ENCODE data around the gene EGR4.

The EGR4 gene

GRCh38 chr2:73289304-73289703 is 4.0 kb downstream of the EGR4 start:
- no peak for DNase-seq

DNA sequence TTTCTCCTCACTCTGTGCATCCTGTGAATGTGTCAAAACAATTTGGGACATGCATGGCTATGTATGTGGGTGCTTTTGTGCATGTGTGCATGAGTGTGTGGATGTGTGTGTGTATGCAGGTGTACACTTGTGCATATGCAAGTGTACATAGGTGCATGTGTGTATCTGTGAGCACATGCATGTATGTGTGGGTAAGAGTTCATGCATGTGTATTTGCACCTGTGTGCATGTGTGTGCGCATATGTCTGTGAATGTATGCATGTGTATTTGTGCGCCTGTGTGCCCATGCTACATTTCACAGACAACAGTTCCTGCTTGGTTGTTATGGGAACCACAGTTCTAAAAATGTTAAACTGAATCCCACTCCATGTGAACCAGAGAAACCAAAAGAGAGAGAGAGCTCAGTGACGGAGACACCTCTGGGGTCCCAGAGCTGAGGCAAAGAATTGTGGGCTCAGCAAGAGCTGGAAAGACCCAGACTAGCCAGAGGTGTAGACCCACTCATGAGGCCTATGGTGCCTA is 7.2 kb downstream of the EGR4 start:
- DNase-seq: no peak

- DNase-seq: no peak
These were observed 8.1 kb downstream of the EGR4 start for GRCh38 chr2:73285159-73285739.

DNA sequence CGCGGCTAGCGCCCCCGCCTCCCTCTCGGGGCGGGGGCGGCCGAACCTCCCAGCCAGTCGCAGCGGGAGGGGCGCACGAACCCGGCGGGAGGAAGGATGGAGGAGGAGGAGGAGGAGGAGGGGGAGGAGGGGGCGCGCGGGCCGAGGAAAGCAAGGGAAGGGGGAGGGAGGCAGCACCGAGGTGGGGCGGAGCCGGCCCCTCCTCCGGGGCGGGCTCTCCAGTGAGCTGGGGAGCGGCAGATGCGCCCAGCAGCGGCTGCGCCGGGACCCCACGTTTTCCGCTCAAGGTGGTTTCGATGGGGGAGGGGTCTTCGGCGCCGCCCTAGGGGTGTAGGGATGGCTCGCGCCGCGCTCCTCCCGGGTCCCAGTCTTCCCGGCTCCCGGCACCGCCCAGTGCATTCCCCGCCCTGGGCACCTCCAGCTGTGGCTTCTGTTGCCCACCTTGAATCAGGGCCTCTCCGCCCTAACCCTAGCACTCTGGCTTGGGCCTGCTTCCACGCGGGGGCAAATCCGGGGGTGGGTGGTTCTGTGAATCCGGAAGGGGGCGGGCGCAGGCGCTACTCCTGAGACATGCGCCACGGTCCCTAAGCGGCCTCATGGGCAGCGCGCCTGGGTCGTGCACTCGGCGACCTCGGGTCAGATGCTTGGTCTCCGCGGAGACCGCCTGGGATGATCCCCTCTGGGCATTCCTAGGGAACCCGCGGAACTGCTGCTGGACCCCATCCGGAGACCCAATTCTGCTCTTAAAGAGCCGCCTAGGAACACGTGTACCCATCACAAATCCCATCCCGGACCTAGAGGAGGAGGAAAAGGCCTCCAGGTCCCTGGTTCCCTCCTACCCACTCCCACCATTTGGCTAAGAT is 8.8 kb downstream of the EGR4 start, which contains the start of gene FBXO41:
Gene FBXO41, minus strand, starts transcription at position 183 of the 863 bp plus-strand sequence. CDS start 14,848 bp downstream, outside the sequence.
- DNase-seq: peak; percentile 73

DNA sequence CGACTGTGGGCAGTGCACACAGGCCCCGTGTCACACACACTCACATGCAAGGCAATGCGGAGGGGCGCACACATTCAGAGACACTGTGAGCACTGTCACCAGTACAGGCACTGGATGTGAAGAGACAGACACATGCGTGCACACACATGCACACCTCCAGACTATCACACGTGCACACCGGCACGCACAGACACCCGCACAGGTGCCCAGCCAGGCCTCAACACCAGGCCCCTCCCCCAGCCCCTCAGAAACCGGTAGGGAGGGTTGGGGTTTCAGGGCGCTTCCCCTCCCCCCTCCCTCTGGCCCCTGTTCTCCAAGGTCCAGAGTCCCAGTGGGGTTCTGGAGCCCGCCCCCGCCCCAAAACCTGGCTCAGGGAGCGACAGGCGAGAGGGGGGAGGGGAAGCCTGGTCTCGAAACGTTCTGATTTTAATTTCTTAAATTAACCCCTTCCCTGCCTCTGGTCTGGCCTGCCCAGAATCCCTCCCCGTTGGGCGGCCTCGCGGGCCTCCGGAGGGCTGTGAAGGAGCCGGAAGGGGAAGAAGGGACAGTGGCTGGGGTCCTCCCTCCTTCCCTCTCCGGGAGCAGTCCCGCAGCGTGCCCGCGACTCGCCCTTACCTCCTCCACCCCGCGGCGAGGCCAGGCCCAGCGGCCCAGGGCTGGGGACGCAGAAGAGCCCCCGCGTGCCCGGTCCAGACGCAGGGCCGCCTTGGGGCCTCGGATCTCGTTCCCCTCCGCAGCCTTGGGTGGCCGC is 9.6 kb downstream of the EGR4 start:
- DNase-seq: no peak

- no peak for DNase-seq
These were observed 10.3 kb downstream of the EGR4 start for GRCh38 chr2:73282924-73283544.

DNA sequence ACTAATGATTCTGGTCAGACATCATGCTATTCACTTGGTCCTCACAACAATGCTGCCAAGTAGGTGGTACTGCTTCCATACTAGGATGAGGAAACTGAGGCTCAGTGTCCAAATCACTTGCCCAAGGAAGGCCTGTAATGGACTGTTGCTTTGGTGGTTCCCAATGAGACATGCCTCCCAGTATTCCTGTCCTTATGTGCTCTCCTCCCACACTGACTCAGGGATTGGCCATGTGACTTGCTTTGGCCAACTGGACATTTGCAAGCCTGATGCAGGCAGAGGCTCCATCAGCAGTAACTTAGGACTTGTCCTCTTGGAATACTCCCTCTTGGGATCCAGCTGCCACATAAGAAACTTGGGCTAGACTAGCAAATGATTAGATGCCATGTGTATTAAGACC is 12.1 kb downstream of the EGR4 start:
- DNase-seq: no peak

GRCh38 chr2:73279852-73280251 is 13.5 kb downstream of the EGR4 start:
- no peak for DNase-seq

GRCh38 chr2:73272270-73272669 is 21.1 kb downstream of the EGR4 start:
- no peak for DNase-seq

DNA sequence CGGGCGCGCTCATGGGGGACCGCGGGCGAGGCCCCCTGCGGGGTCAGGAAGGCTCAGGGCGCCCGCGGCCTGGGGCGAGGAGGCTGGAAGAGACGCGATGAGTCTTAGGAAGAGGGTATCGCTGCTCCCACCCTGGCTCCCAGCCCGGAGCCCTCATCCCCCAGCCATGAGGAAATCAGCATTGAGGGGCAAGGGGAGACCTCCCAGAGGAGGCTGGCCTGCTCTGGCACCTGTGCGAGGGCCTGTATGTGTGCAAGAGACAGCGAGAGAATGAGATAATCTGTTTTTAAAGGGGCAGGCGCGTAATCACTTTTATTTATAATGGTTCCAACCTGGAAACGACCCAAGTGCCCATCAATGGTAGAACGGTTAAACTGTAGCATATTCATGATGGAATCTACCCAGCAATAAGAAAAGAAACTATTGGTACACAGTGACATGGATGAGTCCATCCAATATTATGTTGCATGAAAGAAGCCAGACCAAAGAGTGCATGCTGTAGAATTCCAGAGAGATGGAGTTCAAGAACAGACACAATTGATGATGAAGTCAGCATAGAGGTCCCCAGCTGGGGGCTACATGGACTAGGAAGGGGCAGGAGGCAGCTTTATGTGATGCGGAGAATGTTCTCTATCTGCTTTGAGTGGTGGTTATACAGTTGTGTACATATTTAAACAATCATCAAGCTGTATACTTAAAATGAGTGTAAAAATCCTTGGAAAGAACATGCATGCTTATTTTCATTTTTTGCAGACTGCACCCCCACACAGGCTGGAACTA is 23.5 kb downstream of the EGR4 start:
- DNase-seq: no peak

- DNase-seq: peak; percentile 87
These were observed 24.3 kb downstream of the EGR4 start for GRCh38 chr2:73268830-73269685.

DNA sequence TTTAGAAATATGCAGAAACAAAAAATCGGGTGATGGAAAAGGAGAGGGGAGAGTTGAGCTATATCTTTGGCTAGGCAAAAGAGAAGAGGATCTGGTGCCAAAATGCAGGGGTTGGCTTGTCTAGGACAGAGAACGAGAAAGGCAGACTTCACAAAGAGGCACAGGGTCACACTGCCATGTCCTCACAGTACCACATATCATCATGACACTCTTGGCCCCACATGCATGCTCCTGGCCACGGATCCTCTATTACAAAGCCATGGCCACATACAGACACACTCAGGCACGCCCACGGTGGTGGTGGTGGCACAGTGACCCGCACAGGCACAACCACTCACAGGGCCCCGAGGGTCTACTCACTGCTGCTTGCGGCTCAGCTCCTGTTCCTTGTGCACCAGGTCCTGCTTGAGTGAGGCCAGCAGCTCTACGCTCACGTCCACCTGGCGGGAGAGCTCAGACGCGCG is 24.9 kb downstream of the EGR4 start:
- no peak for DNase-seq

DNA sequence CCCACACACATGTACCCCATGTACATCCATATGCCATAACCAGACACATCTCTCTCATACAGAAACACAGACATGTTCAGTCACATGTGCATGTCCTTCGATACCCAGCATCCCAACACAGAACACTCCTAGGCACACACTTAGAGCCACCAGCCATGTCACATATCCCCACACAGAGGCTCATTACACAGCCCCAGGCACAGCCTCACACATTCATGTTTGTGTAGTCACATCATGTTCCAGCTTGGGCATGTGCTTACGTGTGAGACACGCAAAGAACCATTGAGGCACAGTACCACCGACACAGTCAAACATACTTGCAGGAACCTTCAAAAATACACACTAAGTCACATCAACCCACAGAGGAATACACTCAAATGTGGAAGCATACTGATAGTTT is 26.3 kb downstream of the EGR4 start:
- DNase-seq: no peak

- DNase-seq: no peak
These were observed 27.1 kb downstream of the EGR4 start for GRCh38 chr2:73266061-73266901.

GRCh38 chr2:73265298-73266060 is 27.9 kb downstream of the EGR4 start:
- no peak for DNase-seq

DNA sequence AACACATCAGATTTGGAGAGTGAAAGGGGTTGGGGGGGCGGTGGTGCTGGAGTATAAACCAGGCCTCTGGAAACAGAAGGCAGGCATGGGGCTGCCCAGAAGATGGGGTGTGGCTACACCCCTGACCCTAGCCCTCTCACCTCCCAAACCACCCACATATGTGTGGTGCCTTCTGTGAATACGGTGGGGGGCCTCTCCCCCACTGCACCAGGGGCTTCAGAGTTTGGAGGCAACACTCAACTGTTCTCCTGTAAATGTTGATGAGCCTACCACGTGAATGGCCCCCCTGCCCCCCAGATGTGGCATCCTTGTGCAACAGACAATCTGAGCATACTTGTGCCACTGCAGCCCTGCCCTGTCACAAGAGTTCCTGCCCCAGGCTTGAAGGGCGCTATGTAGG is 28.6 kb downstream of the EGR4 start:
- no peak for DNase-seq

DNA sequence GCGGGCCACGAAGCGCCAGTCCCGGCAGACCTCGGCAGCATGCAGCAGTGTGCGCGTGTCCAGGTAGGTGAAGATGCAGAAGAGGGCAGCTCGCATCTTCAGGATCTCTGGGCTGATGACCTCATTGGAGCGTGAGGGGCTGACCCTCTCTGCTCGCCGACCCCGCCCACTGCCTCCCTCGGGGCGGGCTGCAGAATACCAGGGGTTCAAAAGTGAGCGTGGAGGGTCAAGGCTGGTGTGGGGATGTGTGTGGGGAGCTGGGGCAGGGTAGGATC is 29.1 kb downstream of the EGR4 start:
- DNase-seq: no peak

DNA sequence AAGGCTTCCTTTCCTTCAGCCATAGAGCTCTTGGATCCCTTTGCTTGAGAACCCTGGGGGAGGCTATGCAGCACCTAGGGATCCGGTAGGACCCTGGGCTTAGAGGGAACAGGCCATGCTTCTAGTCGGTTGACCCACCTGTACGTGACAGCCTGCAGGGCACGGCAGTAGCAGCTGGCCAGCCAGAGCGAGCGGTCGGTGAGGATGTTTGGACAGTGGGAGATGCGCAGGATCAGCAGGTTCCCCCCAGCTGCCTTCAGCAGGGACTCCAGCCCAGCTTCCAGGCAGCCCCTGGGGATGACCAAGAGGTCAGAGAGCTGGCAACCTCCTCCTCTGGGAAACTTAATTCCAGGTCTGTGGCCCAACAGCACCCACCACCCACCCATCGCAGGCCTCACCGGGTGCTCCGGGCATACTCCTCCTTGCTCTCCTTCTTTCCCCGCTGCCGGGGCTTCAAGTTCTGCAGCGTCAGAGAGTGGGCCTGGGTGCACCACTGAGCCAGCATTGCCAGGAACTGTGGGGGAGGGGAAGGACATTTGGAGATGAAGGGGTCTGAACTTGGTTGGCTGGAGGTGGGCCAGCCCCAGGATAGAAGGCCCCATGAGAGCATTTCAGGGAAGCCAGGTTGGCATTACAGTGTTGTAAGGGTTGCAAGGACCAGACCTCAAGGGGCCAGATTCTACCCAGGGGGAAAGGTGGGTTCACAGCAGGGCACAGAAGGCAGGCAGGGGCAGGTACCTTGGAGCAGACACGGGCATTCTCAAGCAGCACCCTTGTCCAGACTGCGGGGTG is 29.6 kb downstream of the EGR4 start:
- DNase-seq: no peak

All from CD4-positive, alpha-beta T cell treated with Interleukin-10 for 1 hour (primary cell).